SK-N-MC (cell line): ENCODE measurements around the gene RBM10.
A peak's percentile ranks its signal among the peaks of the same experiment; 100 is the strongest.

Source experiments
- EZH2 ChIP-seq: fragments of 200-600 bp; sonication (generic); IDR thresholded peaks from one replicate; pipeline ENCODE4 v1.6.1; 2017; ENCODE audit warnings: antibody characterized with exemption
- POLR2AphosphoS5 ChIP-seq: IDR thresholded peaks from 2 replicates; pipeline ENCODE4 v1.6.1; 2012; ENCODE audit warnings: mild to moderate bottlenecking, low read depth, low read length, borderline replicate concordance

- peak; percentile 71 for TF ChIP-seq POLR2AphosphoS5
- TF ChIP-seq EZH2 = no peak
These were observed 73.4 kb downstream of the RBM10 start, which contains the start of gene CDK16 for GRCh38 chrX:47218280-47218919.
